NCI-H2029 treated with DMSO at 0.1 percent for 48 hours (cell line): Measurements from ENCODE around the gene KCNK10.

Experiments used
- DNase-seq: peaks from one replicate; lab custom pipeline; 2025; lab: John Stamatoyannopoulos, UW

The KCNK10 gene

DNA sequence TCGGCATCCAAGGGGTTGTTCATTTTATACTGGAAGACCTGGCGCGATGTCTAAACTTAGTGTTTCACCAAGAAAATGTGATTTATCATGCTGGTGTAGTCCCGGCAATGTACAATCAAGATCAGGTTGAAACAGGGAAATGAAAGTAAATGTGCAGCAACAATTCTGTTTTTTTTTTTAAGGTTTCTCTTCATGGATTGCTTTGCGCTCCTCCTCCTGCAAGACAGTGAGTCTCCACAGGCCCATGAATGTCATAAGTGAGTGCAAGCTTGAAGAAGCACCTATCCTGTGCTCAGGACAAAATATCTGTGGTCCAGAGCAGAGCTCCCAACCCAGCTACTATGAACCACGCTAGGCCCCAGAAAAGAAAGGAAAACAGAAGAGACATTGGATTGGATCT is 143.4 kb downstream of the KCNK10 start:
- DNase-seq: no peak

DNA sequence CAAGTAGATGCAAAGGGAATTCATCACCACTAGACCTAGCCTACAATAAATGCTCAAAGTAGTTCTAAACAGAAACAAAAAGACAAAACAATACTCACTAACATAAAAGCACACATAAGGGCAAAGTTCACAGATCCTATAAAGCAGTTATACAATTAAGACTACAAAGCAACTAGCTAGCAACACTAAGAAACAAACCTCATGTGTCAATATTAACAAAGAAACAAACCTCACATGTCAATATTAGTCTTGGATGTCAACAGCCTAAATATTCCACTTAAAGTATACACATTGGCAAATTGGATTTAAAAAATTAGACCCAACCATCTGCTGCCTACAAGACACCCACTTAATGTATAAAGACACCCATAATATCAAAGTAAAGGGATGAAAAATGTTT is 152.7 kb downstream of the KCNK10 start:
- DNase-seq: no peak

DNA sequence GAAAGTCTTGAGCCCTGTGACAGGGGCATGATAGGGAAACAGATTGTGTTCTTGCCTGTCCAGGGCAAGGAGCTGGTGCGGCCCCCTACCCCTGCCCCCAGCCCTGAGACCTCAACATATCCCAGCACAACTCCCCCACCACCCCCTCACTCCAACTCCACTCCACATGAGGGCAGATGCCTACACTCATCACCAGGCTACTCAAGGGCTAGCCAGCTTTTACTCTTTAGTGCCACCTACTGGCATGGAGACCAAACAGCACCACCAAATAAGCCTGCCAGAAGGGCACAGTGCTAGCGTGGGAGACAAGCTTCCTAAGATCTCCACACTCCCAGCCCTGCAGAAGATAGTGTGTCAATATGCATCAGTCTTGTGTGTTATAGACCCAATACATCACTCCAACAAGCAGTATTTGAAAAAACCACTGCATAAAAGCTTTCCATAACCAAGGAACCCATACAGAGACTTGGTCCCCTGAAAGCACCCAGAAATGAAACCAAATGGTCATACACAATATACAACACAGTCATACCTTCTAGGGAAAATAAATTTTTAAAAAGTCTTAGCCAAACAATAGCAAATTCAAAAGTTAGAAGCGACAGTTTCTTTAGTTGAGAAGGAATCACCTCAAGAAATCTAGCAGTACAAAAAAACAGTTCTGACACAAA is 154.4 kb downstream of the KCNK10 start:
- DNase-seq: no peak

DNA sequence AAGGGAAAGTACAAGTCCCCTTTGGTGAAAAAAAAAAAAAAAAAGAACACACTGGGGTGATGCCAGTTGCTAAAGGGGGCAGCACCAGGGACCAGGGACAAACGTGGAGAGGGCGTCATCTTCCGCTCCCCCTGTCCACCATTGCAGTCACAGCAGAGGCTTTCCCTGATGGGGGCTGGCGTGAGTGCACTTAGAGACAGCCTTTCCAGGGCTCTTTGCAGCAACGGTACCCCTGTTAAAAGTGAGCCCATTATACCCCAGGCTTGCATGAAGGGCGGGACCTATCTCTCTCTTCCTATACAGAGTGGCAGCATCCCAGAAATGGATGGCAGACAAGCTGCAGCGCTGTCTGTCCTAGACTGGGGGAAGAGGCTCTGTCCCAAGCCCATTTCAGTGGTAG is 155.0 kb downstream of the KCNK10 start:
- no peak for DNase-seq

DNA sequence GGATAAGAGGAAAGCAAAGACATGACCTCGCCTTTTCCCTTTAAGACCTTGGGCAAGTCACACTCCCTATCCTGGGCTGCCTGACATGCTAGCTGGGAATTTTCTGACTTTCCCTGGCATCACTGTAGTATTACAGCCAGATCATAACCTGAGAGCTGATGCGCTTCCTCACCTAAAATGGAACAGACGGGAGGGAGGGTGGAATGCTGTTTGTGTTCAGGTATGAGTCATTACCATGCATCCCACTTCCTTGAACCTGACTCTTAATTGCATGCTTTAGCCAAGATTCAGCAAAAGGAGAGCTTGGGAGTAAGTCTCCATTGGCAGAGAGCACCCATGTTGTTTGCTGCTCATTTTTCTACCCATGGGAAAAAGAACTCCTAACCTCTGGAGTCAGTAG is 156.5 kb downstream of the KCNK10 start:
- no peak for DNase-seq

DNA sequence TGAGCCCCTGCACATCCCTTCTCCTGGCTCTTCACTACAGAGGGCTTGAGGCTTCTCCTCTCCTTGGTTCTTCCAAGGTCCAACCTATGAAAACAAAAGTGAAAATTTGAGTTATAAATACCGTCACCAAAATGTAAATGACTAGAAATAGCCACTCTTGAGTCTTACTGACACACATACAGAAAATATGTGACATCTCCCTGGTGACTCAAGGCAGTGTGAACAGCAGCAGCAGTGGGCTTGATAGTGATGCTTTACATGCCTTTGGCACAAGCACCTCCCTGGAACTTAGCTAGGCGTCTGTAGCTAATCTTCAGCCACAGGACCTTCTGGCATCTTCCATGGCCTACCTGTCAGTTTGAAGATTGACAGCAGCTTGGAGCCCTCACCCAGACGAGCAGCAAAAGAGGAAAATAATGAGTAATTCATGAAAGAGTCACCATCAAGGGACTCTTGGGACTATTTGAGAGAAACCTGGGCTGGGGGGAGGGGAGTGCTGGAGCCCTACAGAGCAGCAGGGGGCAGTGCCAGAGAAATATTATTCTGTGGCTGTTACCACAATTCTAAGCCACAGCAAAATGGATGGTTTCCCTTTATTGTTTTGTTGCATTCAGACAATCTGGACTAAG is 158.0 kb downstream of the KCNK10 start:
- DNase-seq: no peak

DNA sequence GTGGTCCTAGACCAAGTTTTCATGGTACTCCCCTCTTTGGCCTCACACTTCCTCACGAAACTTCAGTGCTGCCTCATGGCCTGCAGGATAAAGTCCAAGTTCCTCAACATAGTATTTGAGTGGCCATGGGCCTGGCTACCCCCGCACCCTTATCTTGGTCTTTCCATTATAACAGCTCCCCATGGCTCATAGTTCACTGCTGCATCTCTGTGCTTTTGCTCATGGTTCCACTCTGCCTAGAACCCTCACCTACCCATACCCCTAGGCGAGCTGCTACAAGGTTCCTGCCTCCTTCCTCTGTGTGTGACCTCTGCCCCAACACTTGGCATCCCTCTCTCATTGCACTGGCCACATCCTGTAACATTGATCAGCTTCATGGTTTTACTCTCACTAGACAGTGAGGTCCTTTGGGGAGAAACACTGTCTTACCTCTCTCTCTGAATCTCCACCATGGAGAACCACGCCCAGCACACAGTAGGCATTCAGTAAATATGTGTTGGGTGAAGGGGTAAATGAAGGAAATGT is 159.3 kb downstream of the KCNK10 start:
- no peak for DNase-seq

DNA sequence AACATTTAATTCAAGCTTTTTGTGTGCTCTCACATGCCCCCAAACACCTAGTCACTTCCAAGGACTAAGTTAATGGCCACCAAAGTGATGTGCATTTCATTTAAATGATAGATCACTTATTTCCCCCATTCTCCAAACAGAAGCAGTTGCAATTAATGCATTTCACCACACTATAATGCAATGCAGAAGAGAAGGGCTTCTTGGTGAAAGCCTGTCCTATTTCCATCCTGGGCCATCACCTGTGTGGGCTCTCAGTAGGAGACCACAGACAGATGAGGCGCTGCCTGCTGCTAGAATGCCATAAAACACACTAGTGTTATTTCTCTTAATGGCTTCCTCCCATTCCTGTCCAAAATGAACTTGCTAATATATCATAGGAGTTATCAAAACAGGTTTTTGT is 166.9 kb downstream of the KCNK10 start:
- no peak for DNase-seq

DNA sequence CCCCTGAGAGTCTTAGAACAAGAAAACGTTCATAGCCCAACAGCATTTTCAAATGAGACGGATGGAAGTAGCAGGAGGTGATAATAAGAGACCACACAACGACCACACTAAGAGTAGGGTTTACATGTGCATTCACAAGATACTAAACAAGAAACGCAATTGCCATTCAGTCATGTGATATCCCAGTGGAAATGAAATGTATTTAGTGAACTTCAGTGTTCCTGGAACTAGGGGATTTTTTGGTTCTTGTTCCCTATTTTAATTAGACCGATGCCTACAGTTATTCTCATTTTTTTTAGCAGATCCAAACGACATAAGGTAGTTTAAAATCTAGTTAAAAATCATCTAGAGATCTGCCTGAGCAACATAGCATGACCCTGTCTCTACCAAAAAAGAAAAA is 168.1 kb downstream of the KCNK10 start:
- DNase-seq: no peak

DNA sequence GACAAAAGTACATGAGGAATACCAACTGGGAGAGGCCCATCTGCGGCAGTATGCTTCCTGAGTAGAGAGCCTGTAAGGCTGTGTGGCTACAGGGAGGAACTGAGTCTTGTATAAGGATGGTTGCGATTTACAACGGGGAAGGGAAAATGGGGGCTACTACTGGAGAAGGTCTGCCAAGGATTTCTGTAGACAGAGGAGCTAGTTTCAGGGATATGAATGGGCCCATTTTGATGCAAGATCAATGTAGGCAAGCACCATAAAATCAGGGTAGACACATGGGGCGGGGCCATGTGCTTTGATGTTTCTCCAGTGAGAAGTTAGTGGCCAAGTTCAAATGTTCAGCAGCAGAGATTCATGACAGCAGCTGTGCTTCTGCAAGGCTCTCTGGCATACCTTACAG is 168.7 kb downstream of the KCNK10 start:
- DNase-seq: no peak

DNA sequence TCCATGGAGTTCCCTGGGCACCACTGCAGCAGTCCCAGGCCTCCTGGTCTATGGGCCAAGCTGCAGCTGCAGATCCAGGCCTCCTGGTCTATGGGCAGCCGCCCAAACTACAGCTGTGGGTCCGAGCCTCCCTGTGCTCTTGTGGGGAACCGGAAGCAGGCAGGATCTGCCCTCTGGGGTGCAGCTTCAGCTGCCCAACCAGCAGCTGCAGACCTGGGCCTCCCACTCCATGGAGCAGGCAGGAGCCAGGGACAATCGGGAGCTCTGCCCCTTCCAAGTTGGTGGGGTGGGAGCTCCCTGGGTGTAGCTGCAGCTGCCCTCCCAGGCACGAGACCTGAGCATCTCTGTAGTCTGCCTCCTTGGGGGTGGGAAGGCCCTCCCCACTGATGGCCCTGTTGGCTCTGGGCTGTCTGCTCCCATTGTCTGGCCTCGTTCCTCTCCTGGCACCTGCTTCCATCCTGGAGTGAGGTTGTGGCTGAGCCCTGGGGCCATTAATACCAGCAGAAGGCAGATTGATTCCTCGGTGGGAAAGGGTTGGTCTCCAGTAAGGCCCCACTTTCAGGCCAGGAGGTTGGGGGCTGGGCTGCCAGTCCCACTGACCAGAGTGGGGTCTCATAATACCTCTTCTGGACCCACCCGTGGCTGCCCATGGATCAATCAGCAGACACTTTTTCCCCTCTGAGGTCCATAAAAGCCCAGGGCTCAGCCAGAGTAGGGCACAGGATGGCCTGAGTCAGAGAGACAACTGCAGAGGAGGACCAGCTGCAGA is 176.0 kb downstream of the KCNK10 start:
- DNase-seq: no peak

DNA sequence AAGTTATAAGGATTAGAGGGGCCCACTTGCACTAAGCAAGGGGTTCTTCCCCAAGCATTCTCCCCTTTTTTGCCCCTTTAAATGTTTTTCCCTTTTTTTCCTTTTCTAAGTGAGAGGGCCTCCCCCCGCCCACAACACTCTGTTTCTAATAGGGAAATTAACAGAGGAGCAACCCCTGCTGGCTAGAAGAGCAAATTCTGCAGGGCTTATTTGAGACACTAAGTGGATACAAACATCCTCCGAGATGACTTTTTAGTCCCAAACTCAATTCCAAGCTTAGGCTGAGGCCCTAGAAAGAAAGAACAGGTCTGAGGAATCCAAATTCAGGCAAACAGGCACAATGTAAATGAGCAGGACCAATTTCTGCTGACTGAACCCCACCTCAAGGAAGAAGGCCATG is 179.3 kb downstream of the KCNK10 start:
- no peak for DNase-seq

DNA sequence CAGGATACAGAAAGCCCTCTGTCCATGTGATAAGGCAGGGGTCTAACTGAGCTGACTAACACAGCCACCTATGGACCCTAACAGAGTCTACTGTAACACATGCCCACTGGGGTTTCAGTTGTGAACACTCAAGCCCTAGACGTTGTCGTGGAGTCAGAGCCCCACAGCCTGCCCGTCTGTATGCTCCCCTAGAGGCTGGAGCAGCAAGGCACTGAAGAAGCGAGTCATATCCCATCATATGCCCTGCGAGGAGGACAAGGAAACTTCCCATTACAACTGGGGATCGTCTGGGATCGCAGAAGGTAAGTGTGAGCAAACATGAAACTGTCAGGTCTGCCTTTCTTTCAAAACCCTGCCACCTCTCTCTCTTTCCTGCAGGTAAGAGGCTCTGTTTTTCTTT is 180.1 kb downstream of the KCNK10 start:
- DNase-seq: no peak

DNA sequence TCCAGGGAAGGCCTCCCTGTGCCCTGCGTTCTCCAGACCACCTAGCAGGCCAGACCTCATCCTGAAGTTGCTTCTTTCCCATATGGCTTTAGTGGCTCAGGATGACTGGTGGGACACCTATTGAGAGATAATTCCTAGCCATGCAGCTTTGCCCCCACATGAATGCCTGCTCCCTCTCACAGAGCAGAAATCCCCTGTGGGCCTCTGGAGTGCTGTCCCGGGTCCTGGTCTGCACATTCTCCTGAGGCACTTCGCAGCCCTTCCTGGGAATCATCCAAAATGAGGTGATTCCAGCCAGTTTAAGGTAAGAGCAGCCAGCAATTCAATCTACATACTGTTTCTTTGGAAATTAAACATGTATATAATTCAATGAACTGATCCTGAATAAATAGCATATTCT is 182.2 kb downstream of the KCNK10 start:
- DNase-seq: no peak

DNA sequence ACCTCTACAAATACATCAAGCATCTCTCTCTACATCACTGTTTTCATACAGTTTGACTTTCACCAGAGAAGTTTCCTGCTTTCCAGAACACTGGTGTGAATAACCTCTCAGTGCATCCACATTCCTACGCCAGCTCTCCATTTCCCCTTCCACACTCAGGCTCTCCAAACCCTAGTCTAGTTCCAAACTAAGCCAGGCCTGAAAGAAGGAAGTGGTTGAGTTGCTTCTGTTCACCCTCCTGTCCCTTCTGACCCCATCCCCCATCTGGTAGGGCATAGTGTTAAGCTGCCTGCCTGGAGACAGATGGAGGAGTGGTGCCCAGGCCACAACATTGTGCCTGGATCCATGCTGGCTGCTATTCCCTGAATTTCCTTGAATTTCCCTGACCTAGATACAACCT is 185.7 kb downstream of the KCNK10 start:
- DNase-seq: no peak
